Endothelial cell of umbilical vein (primary cell): Measurements from ENCODE around the gene KCNIP1. TPM values are rescaled to one million over a fixed set of nuclear protein-coding genes. Genes with fewer than 3 reads are reported as not detected.

ENCODE experiments used
- BruUV-seq: library from RNA; stranded (reverse); fragments of 400-500 nt; replicated peaks from 2 replicates; lab custom pipeline; 2021; lab: Mats Ljungman, UMichigan
- CTCF ChIA-PET: fragments of 300-600, 350-600 bp; sonication (Branson Sonifier 250); formaldehyde crosslinking; loops from one replicate; lab custom pipeline; 2021; ENCODE audit warnings: antibody characterized with exemption, inconsistent platforms; lab: Charles Lee
- POLR2A ChIA-PET: fragments of 300-600, 350-600 bp; sonication (Branson Sonifier 250); formaldehyde crosslinking; loops from one replicate; lab custom pipeline; 2021; ENCODE audit warnings: antibody characterized with exemption, inconsistent platforms; lab: Charles Lee
- DNase-seq: peaks from one replicate; pipeline ENCODE4 v3.0.0-alpha.2; 2011; ENCODE audit warnings: low read depth, low spot score
- FAIRE-seq: peaks from 2 replicates; lab custom pipeline; 2011; peaks lifted over from hg19 to GRCh38; lab: Jason Lieb, UNC
- H2AFZ ChIP-seq: 2 replicates; pipeline ENCODE4 v1.6.0; 2012; ENCODE audit warnings: low read depth, low read length, control low read depth, inconsistent platforms
- H3K27ac ChIP-seq: 2 replicates; pipeline ENCODE4 v1.5.1; 2011; ENCODE audit warnings: low read depth, mild to moderate bottlenecking, control low read depth, low read length, moderate library complexity; ENCODE audit not compliant: insufficient read depth
- H3K27me3 ChIP-seq, 2 experiments: 2 replicates each; pipeline versions ENCODE4 v1.6.0 to v1.6.1; 2011; ENCODE audit warnings: low read length in 2 of 2, mixed read lengths in 1 of 2; ENCODE audit not compliant: control insufficient read depth in 2 of 2, insufficient read depth in 2 of 2
- H3K36me3 ChIP-seq, 2 experiments: 2 replicates in 1 of 2; 3 replicates in 1 of 2; pipeline ENCODE4 v1.5.1; 2011; ENCODE audit warnings: low read length in 2 of 2, mild to moderate bottlenecking in 1 of 2, moderate library complexity in 1 of 2; ENCODE audit not compliant: control insufficient read depth in 2 of 2, insufficient read depth in 2 of 2; ENCODE audit errors: extremely low read depth in 1 of 2
- H3K4me1 ChIP-seq: 3 replicates; pipeline ENCODE4 v1.5.1; 2011; ENCODE audit warnings: mild to moderate bottlenecking, low read length; ENCODE audit not compliant: control insufficient read depth, insufficient read depth; ENCODE audit errors: extremely low read depth
- H3K4me2 ChIP-seq: 2 replicates; pipeline ENCODE4 v1.6.1; 2011; ENCODE audit warnings: low read length, control low read depth, mixed read lengths; ENCODE audit not compliant: insufficient read depth
- H3K4me3 ChIP-seq, 3 experiments: fragments of 200-600 bp in 1 of 3; sonication (generic), shearing (Covaris generic) in 1 of 3; replicated peaks in 1 of 3; 2 replicates each; pipeline ENCODE4 v1.5.1; 2011 to 2016; ENCODE audit warnings: control low read depth in 3 of 3, low read length in 3 of 3, mild to moderate bottlenecking in 2 of 3, inconsistent platforms in 1 of 3, low read depth in 1 of 3, moderate library complexity in 1 of 3; ENCODE audit not compliant: insufficient read depth in 1 of 3
- H3K79me2 ChIP-seq: 2 replicates; pipeline ENCODE4 v1.6.0; 2012; ENCODE audit warnings: low read length, inconsistent platforms; ENCODE audit not compliant: control insufficient read depth, insufficient read depth
- H3K9ac ChIP-seq: replicated peaks from 2 replicates; pipeline ENCODE3; 2011; ENCODE audit warnings: low read length, control low read depth; ENCODE audit not compliant: insufficient read depth; ENCODE audit errors: extremely low read depth
- H3K9me1 ChIP-seq: replicated peaks from 3 replicates; pipeline ENCODE4 v1.6.0; 2011; ENCODE audit warnings: mild to moderate bottlenecking, low read length; ENCODE audit not compliant: control insufficient read depth, insufficient read depth; ENCODE audit errors: extremely low read depth
- H3K9me3 ChIP-seq: replicated peaks from 2 replicates; pipeline ENCODE4 v1.5.1; 2012; ENCODE audit warnings: low read length, inconsistent platforms; ENCODE audit not compliant: control insufficient read depth, insufficient read depth
- H4K20me1 ChIP-seq: replicated peaks from 2 replicates; pipeline ENCODE3; 2011; ENCODE audit warnings: mild to moderate bottlenecking, low read length; ENCODE audit not compliant: control insufficient read depth, insufficient read depth; ENCODE audit errors: extremely low read depth
- EZH2 ChIP-seq: IDR thresholded peaks from 2 replicates; pipeline ENCODE4 v1.6.1; 2012; ENCODE audit warnings: borderline replicate concordance, low read depth, mild to moderate bottlenecking, moderate library complexity, low read length, inconsistent platforms; ENCODE audit not compliant: severe bottlenecking
- FOS ChIP-seq: IDR thresholded peaks from 2 replicates; pipeline ENCODE4 v1.6.1; 2011; ENCODE audit warnings: mild to moderate bottlenecking, low read length, moderate library complexity, borderline replicate concordance; ENCODE audit not compliant: insufficient read depth
- GATA2 ChIP-seq: IDR thresholded peaks from 2 replicates; pipeline ENCODE4 v1.7.0; 2011; ENCODE audit warnings: low read depth, mild to moderate bottlenecking, moderate library complexity, mixed read lengths, low read length; ENCODE audit not compliant: insufficient read length, insufficient read depth
- JUN ChIP-seq: IDR thresholded peaks from 2 replicates; pipeline ENCODE4 v1.6.1; 2011; ENCODE audit warnings: borderline replicate concordance, low read depth; ENCODE audit not compliant: insufficient read length, insufficient read depth
- MYC ChIP-seq: IDR thresholded peaks from one replicate; pipeline ENCODE4 v1.6.1; 2011; ENCODE audit warnings: mild to moderate bottlenecking, low read depth, low read length
- POLR2A ChIP-seq: IDR thresholded peaks from 2 replicates; pipeline ENCODE4 v1.6.1; 2012; ENCODE audit warnings: low read depth, mild to moderate bottlenecking, control low read depth, low read length
- POLR2AphosphoS5 ChIP-seq: IDR thresholded peaks from 2 replicates; pipeline ENCODE4 v1.6.1; 2012; ENCODE audit warnings: low read depth, mild to moderate bottlenecking, control low read depth, low read length, moderate library complexity; ENCODE audit not compliant: insufficient read depth
- dilution Hi-C: fragments of 300-500 bp; cut with MboI; formaldehyde crosslinking; loops from one replicate; pipeline ENCODE4 v1.15.0; 2019; ENCODE audit warnings: low sequenced_read_pairs; ENCODE audit not compliant: extremely low pct_ligation_motif_present
- intact Hi-C: fragments of 100-400 bp; cut with micrococcal nuclease; formaldehyde crosslinking; loops from one replicate; pipeline ENCODE4 v1.10.0; 2022
- polyA plus RNA-seq, 4 experiments: library from polyadenylated mRNA; depleted of rRNA in 3 of 4; stranded (reverse) in 3 of 4; unstranded in 1 of 4; fragments of >200 nt; gene quantifications; 2 replicates each; pipeline versions ENCODE4 v1.2.1 to v1.2.3, GENCODE V29; 2011 to 2012; ENCODE audit warnings: missing spikeins in 1 of 4
- total RNA-seq: library from RNA; stranded (reverse); gene quantifications from 2 replicates; pipeline ENCODE4 v1.2.3, GENCODE V29; 2021
- TF ChIP-seq, protein P1 (sequence below), 2 donors: IDR thresholded peaks; 1 replicate in 1 of 2; 2 replicates in 1 of 2; pipeline ENCODE4 v1.5.1; 2011; ENCODE audit warnings: low read length in 2 of 2, mild to moderate bottlenecking in 2 of 2, moderate library complexity in 2 of 2, control low read depth in 1 of 2, inconsistent platforms in 1 of 2, low read depth in 1 of 2; ENCODE audit not compliant: insufficient read depth in 1 of 2; ENCODE audit errors: extremely low read depth in 1 of 2
- TF ChIP-seq, protein P2 (sequence below): IDR thresholded peaks from 2 replicates; pipeline ENCODE4 v1.6.1; 2011; ENCODE audit not compliant: insufficient read depth, insufficient read length

KCNIP1 gene
- total and polyA plus RNA-seq, 2 donors (not counting 3 experiments of a cell fraction or from before 2014, with no cell fraction given) = 0.15 TPM; not detected in 1

DNA sequence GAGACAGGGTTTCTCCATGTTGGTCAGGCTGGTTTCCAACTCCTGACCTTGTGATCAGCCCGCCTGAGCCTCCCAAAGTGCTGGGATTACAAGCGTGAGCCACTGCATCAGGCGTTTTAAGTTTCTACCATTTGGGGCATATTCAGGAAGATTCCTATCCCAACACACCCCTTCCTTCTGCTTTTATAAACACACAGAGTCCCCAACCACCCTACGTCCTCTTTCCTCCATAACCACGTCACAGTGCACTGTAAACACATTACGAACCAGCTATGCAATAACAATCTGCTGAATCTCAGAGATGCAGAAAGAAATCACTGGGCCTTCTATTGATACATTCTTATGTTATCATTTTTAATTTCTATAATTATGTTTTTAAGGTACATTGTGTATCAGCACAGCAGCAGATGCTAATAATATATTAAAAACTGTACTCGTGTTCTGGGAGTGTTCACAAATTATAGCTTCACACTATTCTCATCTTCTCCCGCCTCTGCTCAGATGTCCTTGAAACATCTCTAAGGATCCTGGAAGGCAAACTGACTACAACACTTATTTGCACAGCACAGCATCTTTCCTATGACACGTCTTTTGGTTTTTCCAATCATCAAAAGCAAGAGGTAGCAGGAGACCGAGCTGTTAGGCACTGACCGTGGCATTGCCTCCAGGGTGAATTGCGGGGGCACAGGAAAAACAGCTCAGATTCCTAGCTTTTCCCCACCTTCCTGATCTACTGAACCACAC lies 60.2 kb downstream of the KCNIP1 start:
- H3K4me2 ChIP-seq = no peak overlapping the region
- no peaks in the 10 kb centered on the region for H3K27me3 ChIP-seq
- H3K9me1 ChIP-seq = no peaks in the 10 kb centered on the region
- H3K79me2 ChIP-seq = no peaks in the 10 kb centered on the region
- no peak overlapping the region for H3K9ac ChIP-seq
- ChIA-PET POLR2A (no interaction called here), CTCF (interaction anchor here (1.1 to 1.3 kb wide), 3 partner anchors 9 to 129 kb away, joined by 3 to 5 read pairs (median 4); no protein-coding TSS in a partner anchor)
- DNase-seq = no peak
- TF ChIP-seq POLR2A (no peak), EZH2 (no peak), MYC (no peak), GATA2 (no peak), FOS (no peak), JUN (no peak), POLR2AphosphoS5 (no peak)
- TF ChIP-seq, protein P1, sequence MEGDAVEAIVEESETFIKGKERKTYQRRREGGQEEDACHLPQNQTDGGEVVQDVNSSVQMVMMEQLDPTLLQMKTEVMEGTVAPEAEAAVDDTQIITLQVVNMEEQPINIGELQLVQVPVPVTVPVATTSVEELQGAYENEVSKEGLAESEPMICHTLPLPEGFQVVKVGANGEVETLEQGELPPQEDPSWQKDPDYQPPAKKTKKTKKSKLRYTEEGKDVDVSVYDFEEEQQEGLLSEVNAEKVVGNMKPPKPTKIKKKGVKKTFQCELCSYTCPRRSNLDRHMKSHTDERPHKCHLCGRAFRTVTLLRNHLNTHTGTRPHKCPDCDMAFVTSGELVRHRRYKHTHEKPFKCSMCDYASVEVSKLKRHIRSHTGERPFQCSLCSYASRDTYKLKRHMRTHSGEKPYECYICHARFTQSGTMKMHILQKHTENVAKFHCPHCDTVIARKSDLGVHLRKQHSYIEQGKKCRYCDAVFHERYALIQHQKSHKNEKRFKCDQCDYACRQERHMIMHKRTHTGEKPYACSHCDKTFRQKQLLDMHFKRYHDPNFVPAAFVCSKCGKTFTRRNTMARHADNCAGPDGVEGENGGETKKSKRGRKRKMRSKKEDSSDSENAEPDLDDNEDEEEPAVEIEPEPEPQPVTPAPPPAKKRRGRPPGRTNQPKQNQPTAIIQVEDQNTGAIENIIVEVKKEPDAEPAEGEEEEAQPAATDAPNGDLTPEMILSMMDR (IDR thresholded peaks at IDR 0.05; ENCODE audit: extremely low read depth in 1 of 2, insufficient read depth in 1 of 2, low read depth in 1 of 2, low read length in 2 of 2) = no peak
- TF ChIP-seq, protein P2, sequence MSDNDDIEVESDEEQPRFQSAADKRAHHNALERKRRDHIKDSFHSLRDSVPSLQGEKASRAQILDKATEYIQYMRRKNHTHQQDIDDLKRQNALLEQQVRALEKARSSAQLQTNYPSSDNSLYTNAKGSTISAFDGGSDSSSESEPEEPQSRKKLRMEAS = no peak
- H2AFZ ChIP-seq = no peak overlapping the region
- H4K20me1 ChIP-seq = no peaks in the 10 kb centered on the region
- no peaks in the 10 kb centered on the region for H3K9me3 ChIP-seq
- dilution Hi-C loops (no loop called here), intact Hi-C loops (no loop called here)
- H3K4me1 ChIP-seq = no peaks in the 10 kb centered on the region
- no TSS peak for BruUV-seq
- H3K27ac ChIP-seq = no peak overlapping the region
- no peak overlapping the region for H3K4me3 ChIP-seq
- H3K36me3 ChIP-seq = no peaks in the 10 kb centered on the region
- FAIRE-seq = no peak
